Measurements from ENCODE around the gene INHA.

The INHA gene

DNA sequence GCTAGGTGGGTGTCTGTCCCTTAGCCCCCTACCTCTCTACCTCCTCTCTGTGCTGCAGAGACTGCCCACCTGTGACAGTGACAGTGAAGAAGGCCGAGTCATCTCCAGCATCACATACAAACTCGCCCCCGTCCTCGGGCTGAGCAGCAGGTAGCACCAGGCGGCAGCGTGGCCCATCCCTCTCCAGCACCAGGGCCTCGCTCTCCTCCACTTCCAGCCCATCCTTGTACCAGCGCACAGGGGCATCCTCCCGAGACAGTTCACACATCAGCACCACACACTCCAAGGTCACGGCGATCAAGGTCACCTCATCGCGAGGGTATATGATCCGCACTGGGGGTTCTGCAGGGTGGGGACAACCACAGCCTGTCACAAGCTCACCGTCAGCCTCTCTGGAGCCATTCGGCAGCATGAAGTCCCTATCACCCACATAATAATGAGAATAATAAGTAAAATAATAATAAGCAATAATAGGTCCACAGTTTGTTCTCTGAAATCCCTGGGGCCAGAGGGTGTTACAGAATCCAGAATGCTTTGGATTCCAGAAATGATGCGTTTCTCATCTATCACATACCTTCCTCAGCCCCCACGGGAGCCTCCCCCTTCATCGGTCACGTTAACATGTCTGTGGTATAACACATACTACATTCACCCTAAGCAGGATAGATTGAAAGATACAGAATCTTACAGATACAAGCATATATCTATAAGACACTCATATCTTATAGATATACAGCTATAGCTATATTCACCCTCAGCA is 12.8 kb upstream of the INHA start:
- no peak for DNase-seq

DNA sequence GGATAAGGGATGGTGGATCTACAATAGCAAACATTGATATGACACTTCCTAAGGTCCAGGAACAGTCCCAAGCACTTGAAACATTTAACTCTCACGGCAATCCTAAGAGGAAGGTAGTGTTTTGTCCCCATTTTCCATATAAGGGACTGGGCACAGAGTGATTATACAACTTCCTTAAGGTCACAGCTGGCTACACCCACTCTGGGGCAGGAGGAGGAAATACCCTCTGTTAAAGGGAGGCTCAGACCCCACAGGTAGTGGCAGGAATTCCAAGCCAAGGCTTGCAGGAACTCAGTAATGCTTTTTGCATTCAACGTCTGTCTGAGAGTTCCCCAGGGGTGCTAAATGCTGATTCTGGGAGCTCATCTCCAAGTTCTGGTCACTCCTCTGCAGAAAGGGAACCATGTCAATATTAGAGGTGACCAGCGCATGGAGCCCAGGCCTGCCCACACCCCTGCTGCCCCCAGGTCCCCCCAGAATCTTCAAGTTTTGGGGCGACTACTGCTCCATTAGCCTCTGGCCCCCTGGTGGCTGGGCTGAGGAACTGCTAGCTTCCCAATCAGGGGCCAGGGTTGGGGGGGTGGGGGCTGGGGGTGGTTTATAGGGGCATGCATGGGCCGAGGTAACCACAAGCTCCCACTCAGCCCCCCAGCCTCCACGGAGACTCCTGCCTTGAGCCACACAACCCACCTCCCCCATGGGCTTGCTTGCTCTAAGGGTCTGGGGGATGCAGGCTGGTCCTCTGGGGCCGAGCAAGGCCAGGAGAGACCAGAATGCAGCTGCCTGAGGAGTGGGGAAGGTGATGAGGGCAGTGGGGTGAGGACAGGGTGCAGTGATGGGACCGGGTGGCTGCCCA is 11.8 kb upstream of the INHA start:
- DNase-seq = no peak

DNA sequence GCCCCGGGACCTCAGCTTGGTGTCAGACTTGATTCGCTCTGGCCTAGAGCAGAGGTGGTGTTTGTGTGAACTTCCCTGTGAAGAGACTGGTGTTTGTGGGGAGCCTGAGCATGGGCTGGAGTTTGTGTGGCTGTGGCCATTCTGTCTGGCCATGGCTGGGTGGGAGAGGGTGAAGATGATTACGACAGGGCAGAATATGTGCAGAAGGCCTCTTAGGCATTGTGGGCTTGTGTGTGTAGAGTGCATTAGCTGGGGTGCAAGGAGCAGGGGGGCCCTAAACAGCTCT is 11.3 kb upstream of the INHA start:
- no peak for DNase-seq

DNA sequence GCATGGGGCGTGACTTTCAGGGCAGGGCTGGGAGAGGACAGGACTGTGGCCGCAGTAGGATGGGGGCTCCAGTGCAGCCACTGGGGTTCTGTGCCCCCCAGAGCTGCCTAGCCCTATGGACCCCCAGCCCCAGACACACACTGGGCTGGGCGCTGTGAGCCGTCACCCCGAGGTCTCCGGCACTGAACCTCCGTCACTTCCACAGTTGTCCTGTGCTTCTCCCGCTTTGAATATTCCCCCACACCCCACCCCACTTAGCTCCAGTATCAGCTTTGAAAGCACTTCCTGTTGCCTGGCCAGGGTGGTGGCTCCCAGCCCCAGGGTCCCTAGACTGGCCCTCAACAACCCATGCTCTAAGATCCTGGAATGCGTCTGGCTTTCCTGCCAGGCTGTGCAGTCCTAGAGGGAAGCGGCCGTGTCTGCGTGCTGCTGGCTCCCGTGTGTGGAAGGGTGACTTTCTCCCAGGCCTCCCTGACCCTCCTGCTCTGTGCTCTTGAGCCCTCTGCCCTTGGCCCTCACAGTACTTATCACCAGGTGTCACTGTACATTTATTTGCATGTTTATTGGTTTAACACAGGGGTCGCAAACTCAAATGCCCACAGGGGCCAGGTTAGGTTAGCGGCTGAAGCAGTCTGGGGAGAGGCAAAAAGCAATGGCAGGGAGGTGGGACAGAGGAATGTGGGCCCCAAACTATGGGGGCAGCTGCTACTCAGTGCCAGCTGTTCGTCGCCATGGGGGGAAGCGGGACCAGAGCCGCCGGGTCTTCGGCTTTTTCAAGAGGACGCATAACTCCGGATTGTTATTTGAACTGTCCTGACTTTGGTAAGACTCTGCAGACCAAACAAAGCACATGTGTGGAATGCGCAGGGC is 10.7 kb upstream of the INHA start:
- peak; percentile 25 to 75 for DNase-seq

DNA sequence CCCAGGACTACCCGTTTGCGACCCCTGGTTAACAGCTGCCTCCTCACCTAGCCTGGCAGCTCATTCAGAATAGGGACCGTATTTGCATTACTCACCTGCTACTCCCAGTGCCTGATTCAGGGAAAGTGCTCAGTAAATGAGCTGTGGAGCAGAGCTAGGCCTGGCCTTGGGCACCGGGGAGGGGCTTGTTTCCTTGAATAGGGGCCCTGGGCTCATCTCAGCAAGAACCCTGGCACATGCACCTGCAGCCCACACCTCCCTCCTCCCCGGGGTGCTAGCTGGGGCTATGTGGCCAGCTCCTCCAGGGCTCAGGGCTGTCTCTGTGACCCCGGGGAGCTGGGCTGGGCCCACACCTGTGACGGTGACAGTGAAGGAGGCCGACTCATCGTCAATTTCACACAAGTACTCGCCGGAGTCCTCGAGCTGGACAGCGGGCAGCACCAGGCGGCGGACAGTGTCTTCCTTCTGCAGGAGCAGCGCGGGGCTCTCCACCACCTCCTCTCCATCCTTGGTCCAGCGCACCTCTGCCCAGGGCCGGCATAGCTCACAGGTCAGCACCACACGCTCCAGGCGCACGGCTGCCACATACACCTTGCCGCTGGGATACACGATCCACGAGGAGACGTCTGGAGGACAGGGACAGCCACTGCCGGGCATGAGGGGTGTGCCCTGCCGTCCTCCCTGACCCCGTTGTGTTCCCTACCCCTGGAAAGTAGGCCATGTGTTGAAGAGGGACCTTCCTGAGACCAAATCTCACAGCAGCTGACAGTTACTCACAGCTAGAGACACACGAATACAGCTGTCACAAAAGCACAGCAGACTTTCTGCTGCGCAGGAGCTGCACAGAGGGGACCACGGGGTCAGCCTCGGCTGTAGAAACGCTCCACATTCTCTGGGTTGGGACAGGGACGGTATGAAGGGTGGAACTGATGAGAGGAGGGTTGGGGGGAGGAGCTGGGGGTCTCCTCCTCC is 9.8 kb upstream of the INHA start:
- peak; percentile 73 to 91 for DNase-seq

DNA sequence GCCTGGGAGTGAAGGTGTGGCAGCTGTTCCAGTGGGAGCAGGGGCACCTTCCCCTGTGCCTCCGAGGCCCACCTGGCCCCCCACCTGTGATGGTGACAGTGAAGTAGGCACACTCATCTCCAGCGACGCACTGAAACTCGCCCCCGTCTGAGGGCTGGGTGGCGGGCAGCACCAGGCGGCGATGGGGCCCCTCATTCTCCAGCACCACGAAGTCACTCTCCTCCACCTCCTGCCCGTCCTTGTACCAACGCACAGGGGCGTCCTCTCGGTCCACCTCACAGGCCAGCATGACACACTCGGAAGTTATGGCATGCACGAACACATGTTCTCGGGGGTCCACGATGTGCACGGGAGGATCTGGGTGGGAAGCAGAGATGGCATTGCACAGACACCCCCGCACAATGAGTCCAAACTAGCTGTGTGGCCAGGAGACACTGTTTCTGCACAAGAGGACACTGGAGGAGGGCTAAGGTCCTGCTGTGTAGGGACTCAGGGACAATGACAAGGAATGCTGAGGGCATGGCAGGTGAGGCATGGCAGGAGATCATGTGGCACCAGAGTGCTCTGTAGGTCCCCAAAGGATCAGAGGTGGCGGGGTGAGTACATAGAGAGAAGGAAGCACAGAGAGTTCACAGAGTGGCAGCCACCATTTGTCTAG is 8.7 kb upstream of the INHA start:
- no peak for DNase-seq

DNA sequence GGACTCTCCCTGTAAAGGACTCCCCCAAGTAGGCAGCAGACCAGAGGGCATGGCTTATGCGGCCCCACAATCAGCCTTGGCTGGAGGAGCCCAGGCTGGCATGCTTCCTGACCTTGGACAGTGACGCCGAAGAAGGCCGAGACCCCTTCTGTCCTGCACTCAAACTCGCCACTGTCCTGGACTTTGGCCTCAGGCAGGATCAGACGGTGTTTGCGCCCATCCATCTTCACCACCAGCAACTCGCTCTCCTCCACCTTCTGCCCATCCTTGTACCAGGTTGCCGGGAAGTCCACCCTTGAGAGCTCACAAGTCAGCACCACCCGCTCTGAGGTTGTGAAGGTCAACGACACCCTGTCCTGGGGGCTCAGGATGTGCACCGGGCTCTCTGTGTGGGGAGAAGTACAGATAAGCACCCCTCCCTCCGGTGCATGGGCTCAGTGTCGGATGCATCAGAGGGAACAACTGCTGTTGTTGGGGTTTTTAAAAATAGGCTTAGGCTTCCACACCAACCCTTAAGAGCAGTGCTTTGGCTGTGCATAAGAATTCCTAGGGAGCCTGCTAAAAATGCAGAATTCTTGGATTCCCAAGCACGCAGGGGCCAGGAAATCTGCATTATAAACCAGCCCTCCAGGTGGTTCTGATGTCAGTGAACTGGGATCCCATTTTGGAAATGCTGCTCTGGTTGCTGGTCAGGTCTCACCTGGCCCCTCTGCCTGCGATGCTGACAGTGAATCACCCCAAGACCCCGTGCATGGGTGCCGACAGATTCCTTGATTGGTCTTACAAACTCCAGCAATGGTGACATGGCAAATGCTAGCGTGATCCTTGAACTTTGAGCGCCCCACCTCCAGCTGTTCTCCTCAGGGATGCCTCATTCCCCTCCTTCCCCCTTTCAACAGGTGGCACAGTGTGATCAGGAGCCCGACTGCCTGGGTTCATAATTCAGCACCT is 6.7 kb upstream of the INHA start:
- DNase-seq = no peak

DNA sequence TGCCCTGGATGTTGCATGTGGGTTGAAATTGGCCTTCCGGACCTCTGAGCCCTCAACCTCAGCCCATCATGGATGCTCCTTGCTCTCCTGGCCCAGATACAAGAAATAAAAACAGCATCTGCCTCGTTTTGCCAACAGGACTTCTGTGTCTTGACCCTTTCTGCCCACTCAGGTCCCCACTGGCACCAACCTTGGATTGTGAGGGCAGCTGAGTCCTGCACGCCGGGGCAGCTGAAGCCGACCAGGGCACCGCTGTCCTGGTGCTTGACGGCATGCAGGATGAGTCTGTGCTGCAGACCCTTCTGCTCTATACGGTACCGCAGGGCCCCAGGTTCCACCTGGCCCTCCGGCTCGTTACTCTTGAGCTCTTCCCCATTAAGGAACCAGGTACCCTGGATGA is 5.5 kb upstream of the INHA start:
- no peak for DNase-seq

DNA sequence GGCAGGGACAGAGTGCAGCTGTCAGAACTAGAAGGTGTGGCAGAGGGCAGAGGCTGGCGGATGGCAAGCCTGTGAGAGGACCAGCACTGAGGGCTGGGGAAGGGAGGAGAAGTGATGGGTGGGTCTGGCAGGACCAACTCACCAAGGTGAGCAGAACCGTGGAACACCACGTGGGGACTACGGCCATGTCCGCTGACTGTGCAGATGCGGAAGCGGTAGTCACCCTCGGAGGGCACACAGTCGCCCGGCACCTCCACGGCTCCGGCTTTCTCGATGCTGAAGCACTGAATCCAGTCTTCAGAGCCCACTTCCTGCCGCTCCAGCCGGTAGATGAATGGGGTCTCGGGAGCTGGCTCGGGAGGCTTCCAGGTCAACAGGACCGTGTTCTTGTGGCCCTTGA is 5.0 kb upstream of the INHA start:
- DNase-seq = no peak

DNA sequence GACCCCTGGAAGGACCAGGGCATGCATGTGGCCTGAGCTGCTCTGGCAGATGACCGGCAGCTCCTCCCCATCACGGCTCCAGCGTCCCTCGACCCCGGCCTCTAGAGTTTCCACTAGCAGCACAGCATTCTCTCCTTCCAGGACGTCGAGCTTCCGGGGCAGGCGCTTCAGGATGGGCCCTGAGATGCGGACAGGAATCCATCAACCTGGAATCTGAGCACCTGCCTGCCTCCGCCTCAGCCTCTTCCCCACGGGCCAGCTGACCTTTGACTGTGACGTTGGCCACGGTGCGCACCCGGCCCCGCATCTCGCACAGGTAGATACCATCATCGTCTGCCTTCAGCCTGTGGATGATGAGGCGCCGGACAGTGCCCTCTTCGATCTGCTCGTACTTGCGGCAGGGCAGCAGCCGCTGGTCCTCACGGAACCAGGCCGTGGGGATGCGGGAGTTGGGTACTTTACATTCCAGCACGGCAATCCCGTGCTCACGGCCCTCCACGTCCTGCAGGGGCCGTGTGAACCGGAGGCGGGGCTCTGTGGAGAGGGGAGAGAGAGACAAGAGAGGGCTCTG is 4.2 kb upstream of the INHA start:
- DNase-seq = no peak

DNA sequence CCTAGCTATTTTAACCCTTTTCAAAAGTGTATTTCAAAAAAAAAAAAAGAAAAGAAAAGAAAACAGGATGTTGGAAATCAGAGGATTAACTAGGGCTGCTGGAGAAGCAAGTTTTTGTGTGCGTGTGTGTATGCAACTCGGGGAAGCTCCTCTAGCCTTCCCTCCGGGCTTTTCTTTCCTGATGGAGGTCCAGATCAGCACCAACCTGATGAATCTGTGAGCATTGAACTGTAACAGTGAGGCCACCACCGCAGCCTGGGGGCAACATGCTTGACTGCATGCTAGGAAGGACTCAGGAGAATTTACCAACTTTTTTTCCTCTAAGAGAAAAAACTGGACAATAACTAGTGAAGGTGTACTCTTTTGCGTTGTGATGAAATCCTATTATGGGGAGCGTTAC is 3.1 kb upstream of the INHA start:
- no peak for DNase-seq

DNA sequence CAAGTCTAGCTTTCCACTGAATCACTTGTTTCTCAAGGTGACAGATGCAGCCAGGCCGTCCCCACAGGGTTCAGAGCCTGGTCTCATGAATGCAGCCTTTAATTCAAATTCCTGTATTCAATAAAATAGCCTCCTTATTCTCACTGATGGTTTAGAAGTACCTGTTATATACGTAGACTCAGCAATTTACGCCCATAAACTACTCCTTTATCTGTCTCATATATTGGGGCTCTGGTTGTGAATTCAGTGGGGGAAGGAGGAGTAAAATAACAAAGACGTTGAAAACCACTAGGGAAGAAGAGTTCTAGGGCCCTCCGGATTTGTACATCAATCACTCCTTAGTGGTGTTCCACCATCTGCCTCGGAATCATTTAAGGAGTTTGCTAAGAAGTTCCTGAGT is 2.5 kb upstream of the INHA start:
- no peak for DNase-seq

DNA sequence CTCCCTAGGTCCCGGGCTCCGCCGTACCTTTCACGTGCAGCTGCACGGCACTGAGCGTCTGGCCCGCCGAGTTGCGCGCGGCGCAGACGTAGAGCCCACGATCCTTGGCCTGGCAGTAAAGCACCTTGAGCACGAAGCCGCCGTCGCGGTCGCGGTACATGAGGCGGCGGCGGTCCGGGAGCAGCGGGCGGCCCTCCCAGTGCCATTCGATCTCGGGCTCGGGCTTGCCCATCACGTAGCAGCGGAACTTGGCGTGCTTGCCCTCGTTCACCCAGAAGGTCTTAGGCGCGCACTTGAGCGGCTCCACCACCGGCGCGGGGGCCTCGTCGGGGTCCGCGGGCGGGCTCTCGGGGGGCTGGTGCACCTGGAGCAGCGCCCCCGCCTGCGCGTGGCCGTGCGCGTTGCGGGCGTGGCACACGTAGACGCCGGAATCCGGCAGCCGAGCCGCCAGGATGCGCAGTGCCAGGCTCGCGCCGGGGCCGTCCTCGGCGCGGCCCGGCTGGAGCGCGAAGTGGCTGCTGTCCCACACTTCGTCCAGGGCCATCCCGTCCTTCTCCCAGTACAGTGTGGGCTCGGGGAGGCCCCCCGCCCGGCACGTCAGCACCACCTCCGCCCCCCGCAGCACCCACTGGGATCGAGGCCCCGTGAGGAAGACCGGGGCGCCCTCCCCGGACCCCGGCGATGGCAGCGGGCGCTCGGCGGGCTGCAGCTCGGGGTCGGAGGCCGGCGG is 1.8 kb upstream of the INHA start:
- DNase-seq = peak in 1 of 2 experiments; percentile 70

DNA sequence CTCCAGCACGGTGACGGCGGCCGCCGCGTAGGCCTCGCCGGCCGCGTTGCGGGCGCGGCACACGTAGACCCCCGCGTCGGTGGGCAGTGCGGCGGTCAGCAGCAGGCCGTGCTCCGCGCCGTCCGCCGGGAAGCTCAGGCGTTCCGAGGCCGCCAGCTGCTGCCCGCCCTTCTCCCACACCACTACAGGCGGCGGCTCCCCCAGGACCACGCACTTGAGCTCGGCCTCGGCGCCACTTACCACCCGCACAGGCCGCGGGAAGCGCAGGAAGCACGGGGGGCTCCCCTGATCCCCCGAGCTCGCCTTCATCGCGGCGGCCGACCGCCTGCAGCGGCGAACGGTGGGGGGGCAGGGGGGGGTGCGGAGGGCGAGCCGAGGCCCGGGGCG is 1.2 kb upstream of the INHA start:
- peak in 1 of 2 experiments; percentile 65 for DNase-seq

DNA sequence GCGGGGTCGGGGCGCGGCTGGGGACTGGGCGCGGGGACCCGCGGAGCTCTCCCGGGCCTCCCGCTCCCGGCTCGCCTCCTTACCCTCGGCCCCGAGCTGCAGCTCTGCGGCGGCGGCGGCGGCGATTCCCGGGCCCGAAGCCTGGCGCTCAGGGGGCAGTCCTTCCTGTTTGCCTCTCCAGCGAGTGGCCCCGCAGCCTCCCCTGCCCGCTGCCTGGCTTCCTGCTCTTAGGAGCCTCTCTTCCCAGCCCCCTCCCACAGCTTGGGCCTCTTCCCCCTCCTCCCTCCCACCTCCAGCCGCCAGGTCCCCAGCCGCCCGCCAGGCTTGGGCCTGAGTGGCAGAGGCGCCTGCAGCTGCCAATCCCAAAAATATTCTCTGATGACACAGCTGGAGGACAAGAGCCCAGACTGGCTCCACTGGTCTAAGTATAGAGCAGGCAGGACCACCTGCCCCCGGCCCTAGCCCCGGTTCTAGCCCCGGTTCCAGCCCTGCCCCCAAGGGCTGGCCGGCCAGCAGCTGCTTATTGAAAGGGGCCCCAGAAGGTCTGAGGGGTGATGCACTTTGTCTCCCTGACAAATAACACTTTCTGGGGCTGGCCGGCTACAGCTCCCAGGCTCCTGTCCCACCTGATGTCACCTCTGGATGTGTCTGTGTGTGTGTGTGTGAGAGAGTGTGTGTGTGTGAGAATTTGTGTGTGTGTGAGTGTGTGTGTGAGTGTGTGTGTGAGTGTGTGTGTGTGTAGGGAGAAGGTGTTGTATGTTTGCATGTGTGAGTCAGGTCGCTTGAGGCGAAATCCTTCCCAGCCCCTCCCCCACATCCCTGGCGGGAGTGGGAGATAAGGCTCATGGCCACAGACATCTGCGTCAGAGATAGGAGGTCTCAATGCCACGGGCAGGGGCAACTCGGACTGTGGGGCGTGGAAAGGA is 536 bp upstream of the INHA start, which contains the start of gene OBSL1:
Gene OBSL1, minus strand, starts transcription at position 229 of the 926 bp plus-strand sequence. CDS start 307 bp downstream, outside the sequence.
- DNase-seq = peak; percentile 73 to 93

DNA sequence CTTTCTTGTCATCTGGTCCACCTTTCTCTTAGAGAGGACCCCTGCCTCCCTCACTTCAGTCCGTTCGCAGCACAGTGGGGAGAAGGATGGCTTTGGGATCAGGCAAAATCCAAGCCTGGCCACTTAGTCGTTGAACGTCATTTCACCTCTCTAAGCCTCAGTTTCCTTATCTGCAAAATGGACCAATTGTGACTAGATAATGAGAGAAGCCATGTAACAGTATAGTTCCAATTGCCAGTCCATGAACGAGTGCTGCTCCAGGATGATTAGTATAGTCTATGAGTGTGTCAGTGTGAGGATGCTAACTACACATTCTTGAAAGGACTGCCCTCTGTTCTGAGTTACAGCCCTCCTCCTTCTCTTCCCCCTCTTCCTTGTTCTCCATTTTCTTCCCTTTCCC is 1.1 kb downstream of the INHA start:
- no peak for DNase-seq

DNA sequence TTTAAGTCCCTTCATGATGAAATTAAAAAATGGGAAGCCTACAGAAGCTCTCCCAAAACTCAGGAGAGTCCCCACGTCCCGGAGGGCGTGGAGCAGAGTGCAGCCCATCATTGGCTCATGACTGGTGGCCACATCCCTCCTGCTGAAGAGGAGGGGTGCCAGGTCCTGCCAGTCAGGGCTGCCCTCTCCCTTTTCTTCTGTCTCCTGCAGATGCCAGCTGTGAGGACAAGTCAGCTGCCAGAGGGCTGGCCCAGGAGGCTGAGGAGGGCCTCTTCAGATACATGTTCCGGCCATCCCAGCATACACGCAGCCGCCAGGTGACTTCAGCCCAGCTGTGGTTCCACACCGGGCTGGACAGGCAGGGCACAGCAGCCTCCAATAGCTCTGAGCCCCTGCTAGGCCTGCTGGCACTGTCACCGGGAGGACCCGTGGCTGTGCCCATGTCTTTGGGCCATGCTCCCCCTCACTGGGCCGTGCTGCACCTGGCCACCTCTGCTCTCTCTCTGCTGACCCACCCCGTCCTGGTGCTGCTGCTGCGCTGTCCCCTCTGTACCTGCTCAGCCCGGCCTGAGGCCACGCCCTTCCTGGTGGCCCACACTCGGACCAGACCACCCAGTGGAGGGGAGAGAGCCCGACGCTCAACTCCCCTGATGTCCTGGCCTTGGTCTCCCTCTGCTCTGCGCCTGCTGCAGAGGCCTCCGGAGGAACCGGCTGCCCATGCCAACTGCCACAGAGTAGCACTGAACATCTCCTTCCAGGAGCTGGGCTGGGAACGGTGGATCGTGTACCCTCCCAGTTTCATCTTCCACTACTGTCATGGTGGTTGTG is 2.6 kb downstream of the INHA start:
- no peak for DNase-seq

Measured in NCI-H526 (cell line).